SK-N-MC (cell line): ENCODE measurements around the gene ABCG5.

Source experiments
- EZH2 ChIP-seq: fragments of 200-600 bp; sonication (generic); IDR thresholded peaks from one replicate; pipeline ENCODE4 v1.6.1; 2017; ENCODE audit warnings: antibody characterized with exemption
- FOXP2 ChIP-seq: optimal IDR thresholded peaks from 2 replicates; pipeline ENCODE3; 2011; ENCODE audit warnings: mild to moderate bottlenecking, moderate library complexity; ENCODE audit not compliant: insufficient read depth; ENCODE audit errors: extremely low read length, control extremely low read depth
- POLR2AphosphoS5 ChIP-seq: IDR thresholded peaks from 2 replicates; pipeline ENCODE4 v1.6.1; 2012; ENCODE audit warnings: mild to moderate bottlenecking, low read depth, low read length, borderline replicate concordance

DNA sequence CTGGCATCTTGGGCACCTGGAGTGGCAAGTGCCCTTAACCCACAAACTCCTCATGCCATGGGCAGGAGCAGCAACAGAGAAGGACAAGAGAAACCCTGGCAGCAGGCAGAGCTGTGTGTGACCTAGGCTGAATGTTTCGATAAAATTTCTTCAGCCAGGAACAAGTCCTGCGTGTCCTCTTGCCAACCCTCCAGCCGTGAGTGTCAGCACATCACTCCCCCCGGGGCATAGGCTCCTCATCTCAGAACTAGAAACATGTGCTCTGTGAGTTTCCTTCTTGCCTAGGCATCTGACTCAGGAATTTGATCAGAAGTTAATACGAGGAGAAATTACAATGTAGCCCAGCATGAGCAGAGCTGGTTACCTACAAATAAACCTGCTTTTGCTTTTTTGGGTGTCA, 2.3 kb upstream of the ABCG5 start:
- TF ChIP-seq POLR2AphosphoS5 (no peak), EZH2 (no peak), FOXP2 (no peak)
